Bronchial epithelial cell (primary cell): ENCODE data around the gene ARHGAP6. TPM values are rescaled to one million over a fixed set of nuclear protein-coding genes. Genes with fewer than 3 reads are reported as not detected.

Source experiments
- DNase-seq: peaks from one replicate; pipeline ENCODE4 v3.0.0-alpha.2; 2010; ENCODE audit warnings: low read depth
- FAIRE-seq: peaks from 2 replicates; lab custom pipeline; 2011; peaks lifted over from hg19 to GRCh38; lab: Jason Lieb, UNC
- H3K27me3 ChIP-seq: 2 replicates; pipeline ENCODE4 v1.5.1; 2011; ENCODE audit warnings: low read length; ENCODE audit not compliant: control insufficient read depth, insufficient read depth
- H3K36me3 ChIP-seq: 2 replicates; pipeline ENCODE4 v1.5.1; 2011; ENCODE audit warnings: low read length; ENCODE audit not compliant: control insufficient read depth, insufficient read depth
- H3K4me3 ChIP-seq: 2 replicates; pipeline ENCODE4 v1.5.1; 2011; ENCODE audit warnings: mild to moderate bottlenecking, low read depth, low read length, control low read depth
- CTCF ChIP-seq: IDR thresholded peaks from 2 replicates; pipeline ENCODE4 v1.5.1; 2011; ENCODE audit warnings: mild to moderate bottlenecking, moderate library complexity, low read length, control low read depth, inconsistent platforms; ENCODE audit not compliant: insufficient read depth, severe bottlenecking
- total RNA-seq: library from RNA; depleted of rRNA; stranded (reverse); fragments of >200 nt; gene quantifications from 2 replicates; pipeline ENCODE4 v1.2.1, GENCODE V29; 2014

The ARHGAP6 gene
- total RNA-seq, 1 donor from 2014 or later, result under 0.01 TPM

DNA sequence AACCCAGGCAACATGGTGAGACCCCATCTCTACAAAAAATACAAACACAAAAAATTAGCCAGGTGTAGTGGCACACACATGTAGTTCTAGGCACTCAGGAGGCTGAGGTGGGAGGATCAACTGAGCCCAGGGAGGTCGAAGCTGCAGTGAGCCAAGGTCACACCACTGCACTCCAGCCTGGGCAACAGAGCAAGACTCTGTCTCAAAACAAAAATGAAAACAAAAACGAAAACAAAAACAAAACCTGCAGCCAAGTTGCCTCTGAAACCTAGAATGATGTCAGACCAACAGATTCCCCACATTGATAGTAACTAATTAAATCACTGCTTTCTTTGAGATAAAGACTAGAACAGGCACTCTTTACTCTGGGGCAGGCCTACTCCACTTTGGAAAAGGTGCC lies 268.0 kb downstream of the ARHGAP6 start:
- no peak for FAIRE-seq
- TF ChIP-seq CTCF, result no peak
- H3K4me3 ChIP-seq, result no peak overlapping the region
- DNase-seq, result no peak
- no peaks in the 10 kb centered on the region for H3K36me3 ChIP-seq
- no peaks in the 10 kb centered on the region for H3K27me3 ChIP-seq

DNA sequence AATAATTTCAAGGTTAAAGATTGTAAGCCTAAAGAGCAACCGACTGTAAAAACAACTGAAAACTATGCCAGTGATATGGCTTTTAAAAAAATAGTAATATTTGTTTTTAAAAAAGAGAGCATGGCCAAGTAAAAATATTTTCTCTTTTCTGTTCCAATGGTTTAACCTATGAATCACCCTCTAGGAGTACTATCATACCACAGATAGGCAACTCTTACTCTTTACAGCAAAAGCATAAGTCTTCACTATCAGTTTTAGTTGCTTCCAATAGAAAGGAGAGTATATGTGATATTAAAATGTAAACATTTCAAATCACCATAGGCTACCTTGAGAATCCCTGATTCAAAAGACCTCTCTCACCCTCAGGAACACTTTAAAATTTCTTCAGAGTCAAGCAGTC lies 269.9 kb downstream of the ARHGAP6 start:
- Histone ChIP-seq H3K27me3 (no peaks in the 10 kb centered on the region), H3K36me3 (no peaks in the 10 kb centered on the region), H3K4me3 (no peak overlapping the region)
- no peak for FAIRE-seq
- no peak for TF ChIP-seq CTCF
- no peak for DNase-seq

GRCh38 chrX:11393949-11394654 lies 271.6 kb downstream of the ARHGAP6 start:
- Histone ChIP-seq H3K4me3 (no peak overlapping the region), H3K27me3 (no peaks in the 10 kb centered on the region), H3K36me3 (no peaks in the 10 kb centered on the region)
- no peak for TF ChIP-seq CTCF
- FAIRE-seq, result no peak
- no peak for DNase-seq

GRCh38 chrX:11386812-11387211 lies 278.9 kb downstream of the ARHGAP6 start:
- no peaks in the 10 kb centered on the region for H3K36me3 ChIP-seq
- FAIRE-seq (no peak), DNase-seq (no peak)
- TF ChIP-seq CTCF, result no peak
- H3K4me3 ChIP-seq, result no peak overlapping the region
- H3K27me3 ChIP-seq, result no peaks in the 10 kb centered on the region

DNA sequence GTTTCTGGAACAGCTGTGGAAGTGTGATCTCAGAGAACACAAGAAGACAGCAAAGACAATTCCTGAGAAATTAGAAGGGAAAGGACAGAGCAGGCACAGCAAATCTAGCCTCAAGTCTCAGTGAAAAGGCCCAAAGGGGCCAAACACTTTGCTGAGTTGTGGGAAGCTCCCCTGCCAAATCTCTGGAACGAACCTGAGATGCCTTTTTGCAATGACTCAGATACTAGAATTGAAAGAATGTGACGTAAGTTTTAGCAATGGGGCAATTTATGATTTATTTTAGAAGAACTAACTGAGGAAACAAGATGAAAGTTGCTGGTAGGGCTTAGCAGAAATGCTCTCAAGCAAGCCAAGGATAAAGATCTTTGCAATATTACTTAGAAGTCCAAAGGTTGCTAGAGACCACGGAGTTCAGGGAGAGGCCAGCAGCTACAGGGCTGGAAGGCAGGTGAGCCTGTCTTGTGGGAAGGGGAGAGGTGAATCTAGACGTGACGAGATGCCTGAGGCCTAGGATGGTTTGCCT lies 279.7 kb downstream of the ARHGAP6 start:
- no peak for TF ChIP-seq CTCF
- DNase-seq (peak; percentile 51), FAIRE-seq (peak; percentile 52)
- Histone ChIP-seq H3K36me3 (no peaks in the 10 kb centered on the region), H3K27me3 (no peaks in the 10 kb centered on the region), H3K4me3 (no peak overlapping the region)
